ENCODE measurements around the gene SMTNL1.

- TF ChIP-seq CTCF (IDR thresholded peaks at IDR 0.05) = no peak
- no peak for TF ChIP-seq POLR2AphosphoS5 (IDR thresholded peaks at IDR 0.05)
- no peak for TF ChIP-seq EP300 (IDR thresholded peaks at IDR 0.05; ENCODE audit: low read depth)
Observed at GRCh38 chr11:57599381-57599780, 62.0 kb downstream of the SMTNL1 start.
